GM21381 (cell line): ENCODE measurements around the gene ASCC2.
"Not testable (repeated sequence)": the region's sequence is repeated elsewhere in the genome, so short reads cannot be mapped to it uniquely, and the experiment has no call there.

ENCODE experiments used
- ATAC-seq: cut with Tn5 transposase; IDR thresholded peaks from one replicate; pipeline ENCODE4 v1.9.1; 2021; ENCODE audit warnings: mild to moderate bottlenecking, moderate library complexity; ENCODE audit not compliant: unreplicated experiment

ASCC2 gene, protein sequence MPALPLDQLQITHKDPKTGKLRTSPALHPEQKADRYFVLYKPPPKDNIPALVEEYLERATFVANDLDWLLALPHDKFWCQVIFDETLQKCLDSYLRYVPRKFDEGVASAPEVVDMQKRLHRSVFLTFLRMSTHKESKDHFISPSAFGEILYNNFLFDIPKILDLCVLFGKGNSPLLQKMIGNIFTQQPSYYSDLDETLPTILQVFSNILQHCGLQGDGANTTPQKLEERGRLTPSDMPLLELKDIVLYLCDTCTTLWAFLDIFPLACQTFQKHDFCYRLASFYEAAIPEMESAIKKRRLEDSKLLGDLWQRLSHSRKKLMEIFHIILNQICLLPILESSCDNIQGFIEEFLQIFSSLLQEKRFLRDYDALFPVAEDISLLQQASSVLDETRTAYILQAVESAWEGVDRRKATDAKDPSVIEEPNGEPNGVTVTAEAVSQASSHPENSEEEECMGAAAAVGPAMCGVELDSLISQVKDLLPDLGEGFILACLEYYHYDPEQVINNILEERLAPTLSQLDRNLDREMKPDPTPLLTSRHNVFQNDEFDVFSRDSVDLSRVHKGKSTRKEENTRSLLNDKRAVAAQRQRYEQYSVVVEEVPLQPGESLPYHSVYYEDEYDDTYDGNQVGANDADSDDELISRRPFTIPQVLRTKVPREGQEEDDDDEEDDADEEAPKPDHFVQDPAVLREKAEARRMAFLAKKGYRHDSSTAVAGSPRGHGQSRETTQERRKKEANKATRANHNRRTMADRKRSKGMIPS

GRCh38 chr22:29837741-29838598 is at the start of gene ASCC2:
Gene ASCC2 (minus strand): TSS chr22:29838274. CDS start chr22:29832325, 5,949 bp downstream.
- peak; percentile 95 for ATAC-seq

GRCh38 chr22:29887358-29887757 is 49.3 kb upstream of the ASCC2 start:
- no peak for ATAC-seq

- ATAC-seq = no peak
These were observed 48.5 kb upstream of the ASCC2 start for GRCh38 chr22:29886596-29886995.

DNA sequence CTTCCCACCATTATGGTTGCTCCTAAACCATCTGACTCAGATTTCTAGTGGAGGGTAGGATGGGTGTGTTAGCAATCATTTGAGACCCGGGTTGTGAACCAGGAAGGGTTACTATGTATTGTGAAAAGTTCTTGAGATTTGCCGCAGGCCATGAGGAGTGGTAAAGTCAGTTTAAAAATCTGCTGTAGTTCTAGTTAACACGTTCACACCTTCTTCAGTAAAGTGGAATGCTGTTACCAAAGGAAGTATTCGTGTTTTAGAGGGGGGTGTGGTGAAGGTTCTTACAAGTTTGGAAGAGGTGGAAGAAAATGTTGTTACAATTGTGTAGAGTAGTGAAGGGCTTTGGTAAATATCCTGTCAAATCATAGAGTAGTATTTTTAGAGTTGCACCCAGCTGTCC is 47.5 kb upstream of the ASCC2 start:
- ATAC-seq = no peak

GRCh38 chr22:29883775-29884097 is 45.7 kb upstream of the ASCC2 start:
- ATAC-seq = no peak

- ATAC-seq = peak; percentile 72
These were observed 45.1 kb upstream of the ASCC2 start, which contains the start of gene MTMR3 for GRCh38 chr22:29883045-29883774. Gene MTMR3 (plus strand): TSS chr22:29883174. CDS start chr22:29971060, 87,886 bp downstream.

- peak; percentile 62 for ATAC-seq
These were observed 44.6 kb upstream of the ASCC2 start for GRCh38 chr22:29882716-29883044.

GRCh38 chr22:29879753-29880152 is 41.7 kb upstream of the ASCC2 start:
- no peak for ATAC-seq

DNA sequence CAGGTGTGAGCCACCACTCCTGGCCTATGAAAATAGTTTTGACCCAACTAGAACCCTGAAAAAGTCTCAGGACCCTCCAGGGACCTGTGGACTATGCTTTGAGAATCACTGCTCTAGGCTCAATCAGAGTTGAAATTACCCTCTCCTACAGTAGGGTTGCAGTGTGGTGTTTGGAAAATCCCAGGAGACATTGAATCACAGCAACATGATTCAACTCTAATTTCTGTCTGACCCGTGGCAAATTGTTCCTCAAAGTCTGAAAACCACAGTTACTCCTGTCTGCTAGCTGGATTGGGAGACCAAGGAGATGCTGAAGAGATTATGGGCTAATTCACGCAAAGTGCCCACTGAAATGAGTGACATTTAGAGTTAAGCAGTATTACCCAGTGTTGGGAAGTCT is 39.5 kb upstream of the ASCC2 start:
- ATAC-seq = no peak

GRCh38 chr22:29873943-29874342 is 35.9 kb upstream of the ASCC2 start:
- no peak for ATAC-seq

- ATAC-seq = no peak
These were observed 34.9 kb upstream of the ASCC2 start for GRCh38 chr22:29872989-29873388.

GRCh38 chr22:29872144-29872893 is 34.2 kb upstream of the ASCC2 start:
- no peak for ATAC-seq

DNA sequence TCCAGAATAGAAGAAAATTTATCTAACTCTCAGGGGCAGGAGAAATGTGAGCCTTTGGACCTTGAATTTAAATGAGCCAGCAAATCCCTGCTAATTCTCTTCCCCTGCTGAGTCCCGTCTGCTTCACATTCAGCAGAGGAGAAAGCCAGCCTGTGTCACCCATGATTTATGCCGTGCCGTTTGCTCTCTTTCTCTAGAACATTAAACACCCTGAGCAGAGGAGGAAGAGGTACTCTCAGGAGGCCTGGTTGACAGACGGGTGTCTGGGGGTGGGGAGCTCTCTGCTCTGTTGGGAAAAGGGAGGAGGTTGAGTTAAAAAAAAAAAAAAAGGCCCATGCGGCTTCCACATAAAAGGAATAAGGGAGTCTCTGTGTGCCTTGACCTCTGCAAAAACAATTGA is 33.6 kb upstream of the ASCC2 start:
- ATAC-seq = no peak

- no peak for ATAC-seq
These were observed 32.5 kb upstream of the ASCC2 start for GRCh38 chr22:29870574-29870973.

GRCh38 chr22:29867851-29868250 is 29.8 kb upstream of the ASCC2 start:
- no peak for ATAC-seq

DNA sequence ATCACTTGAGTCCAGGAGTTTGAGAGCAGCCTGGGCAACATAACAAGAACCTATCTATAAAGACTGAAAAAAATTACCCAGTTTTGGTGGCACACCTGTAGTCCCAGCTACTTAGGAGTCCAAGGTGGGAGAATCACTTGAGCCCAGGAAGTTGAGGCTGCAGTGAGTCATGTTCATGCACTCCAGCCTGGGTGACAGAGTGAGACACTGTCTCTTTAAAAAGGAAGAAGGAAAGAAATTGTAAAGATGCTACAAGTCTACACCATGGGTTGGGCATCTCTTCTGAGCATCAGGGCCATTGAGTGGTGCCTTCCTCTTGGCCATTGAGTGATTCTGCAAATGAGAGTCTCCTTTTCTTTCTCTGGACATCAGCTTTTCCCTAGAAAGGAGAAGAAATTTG is 29.2 kb upstream of the ASCC2 start:
- ATAC-seq = no peak

DNA sequence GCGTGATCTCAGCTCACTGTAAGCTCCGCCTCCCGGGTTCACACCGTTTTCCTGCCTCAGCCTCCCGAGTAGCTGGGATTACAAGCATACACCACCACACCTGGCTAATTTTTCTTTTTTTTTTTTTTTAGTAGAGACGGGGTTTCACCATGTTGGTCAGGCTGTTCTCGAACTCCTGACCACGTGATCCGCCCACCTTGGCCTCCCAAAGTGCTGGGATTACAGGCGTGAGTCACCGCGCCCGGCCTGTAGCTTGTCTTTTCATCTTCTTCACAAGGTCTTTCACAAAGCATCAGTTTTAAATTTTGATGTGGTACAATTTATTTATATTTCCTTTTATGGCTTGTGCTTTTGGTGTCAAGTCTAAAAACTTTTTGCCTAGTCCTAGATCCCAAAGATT is 27.5 kb upstream of the ASCC2 start:
- ATAC-seq = not testable (repeated sequence)

DNA sequence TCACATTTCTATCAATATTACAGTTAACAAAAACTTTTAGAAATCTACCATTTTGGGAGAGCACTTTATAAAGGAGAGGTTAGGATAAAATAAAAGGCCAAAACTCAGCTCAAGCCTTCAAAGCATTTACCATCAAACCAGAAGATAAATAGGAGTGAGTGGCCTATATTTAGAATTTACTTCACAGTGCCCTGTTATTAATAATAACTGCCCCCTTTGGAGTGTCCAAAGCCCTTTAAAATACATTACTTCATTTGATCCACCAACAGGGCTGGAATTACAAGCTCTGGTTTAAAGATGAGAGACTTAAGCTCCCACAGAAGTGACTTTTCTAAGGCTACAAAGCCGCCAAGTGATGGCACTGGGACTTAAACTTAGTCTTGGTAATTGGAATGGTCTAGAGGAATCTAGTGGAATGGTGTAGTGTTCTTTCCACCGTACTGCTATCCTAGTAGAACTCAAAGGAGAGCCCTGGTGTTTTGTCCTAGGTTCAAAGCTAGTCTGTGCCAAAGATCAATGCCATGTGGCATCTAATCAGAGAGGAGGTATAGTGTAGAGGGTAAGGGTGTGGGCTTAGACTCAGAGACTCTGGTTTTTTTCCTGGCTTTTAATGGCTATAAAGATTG is 23.7 kb upstream of the ASCC2 start:
- no peak for ATAC-seq

GRCh38 chr22:29860006-29860766 is 22.1 kb upstream of the ASCC2 start:
- ATAC-seq = no peak
